GM19324 (cell line): ENCODE results near the gene TRPC4.

Source experiments
- ATAC-seq: cut with Tn5 transposase; IDR thresholded peaks from one replicate; pipeline ENCODE4 v1.9.1; 2021; ENCODE audit warnings: mild to moderate bottlenecking, moderate library complexity; ENCODE audit not compliant: unreplicated experiment, low FRiP score

TRPC4 gene

DNA sequence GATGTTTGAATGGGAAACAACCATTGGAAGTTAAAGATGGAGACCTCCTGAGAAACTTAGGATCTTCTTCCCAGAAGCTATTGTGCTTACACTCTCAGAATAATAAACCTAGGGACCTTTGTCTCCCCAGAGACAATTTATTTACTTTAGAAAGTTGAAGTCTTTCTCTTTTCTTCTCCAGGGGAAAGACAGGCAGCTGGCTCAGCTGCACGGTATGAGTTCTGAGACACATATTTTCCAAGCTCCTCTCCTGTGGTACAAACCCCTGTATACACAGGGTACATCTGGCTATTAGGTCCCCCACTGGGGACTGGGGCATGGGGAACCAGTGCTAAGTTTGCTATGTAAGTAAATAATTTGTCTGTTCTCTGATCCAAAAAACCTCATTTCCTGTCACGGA, 203.5 kb downstream of the TRPC4 start:
- no peak for ATAC-seq

DNA sequence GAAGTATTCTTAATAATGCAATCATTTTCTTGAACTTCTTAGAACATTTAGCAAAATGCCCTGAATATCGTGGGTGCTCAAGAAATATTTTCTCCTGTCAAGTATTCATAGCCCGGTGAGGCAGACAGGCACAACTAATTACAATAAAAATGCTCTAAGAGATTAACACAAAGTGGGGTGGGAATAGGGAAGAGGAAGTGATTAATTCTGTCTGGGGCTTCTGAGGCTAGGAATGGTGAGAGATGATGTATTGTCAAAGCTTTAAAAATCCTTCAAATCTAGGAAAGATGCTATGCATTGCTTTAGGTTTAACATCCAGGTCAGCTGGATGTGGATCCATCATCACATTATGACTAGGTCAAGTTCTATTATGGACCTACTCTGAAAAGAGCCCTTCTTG, 204.2 kb downstream of the TRPC4 start:
- ATAC-seq, result no peak

DNA sequence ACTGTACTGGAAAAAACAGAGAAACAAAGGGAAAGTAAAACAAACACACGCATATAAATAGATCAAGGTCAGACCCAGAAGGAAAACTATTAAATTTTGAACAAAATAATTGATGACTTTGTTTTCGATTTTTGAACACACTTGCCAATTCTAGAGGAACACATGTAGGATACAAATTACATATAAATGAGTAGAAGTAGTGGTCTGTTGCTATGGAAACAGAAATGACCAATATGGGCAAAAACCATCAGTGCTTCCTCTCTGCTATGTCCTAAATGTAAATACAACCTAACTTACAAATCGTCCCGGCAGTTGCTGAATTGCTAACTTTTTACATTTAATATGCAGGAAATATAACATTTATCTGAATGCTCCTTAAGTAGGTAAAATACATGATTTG, 205.8 kb downstream of the TRPC4 start:
- ATAC-seq, result no peak

- no peak for ATAC-seq
Observed at GRCh38 chr13:37662624-37663023, 206.9 kb downstream of the TRPC4 start.

- ATAC-seq, result no peak
Observed at GRCh38 chr13:37657956-37658355, 211.6 kb downstream of the TRPC4 start.

DNA sequence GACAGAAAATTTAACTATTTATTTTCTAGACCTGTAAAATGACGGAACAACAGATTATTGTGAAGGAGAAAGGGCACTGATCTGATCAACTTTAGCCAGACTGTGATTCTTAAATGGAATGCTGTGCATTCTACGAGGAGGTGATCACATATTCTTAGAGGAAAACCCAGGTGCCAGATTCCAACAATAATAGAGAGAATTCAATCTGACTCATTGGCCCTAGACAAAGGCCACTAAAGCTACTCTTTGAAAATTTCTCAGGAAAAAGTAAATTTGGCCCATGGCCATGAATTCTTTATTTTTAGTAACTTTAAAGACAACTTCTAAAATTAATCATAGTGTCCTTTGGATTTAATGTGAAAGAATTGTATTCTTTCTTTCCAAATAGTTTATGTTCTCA, 212.4 kb downstream of the TRPC4 start:
- ATAC-seq, result no peak

DNA sequence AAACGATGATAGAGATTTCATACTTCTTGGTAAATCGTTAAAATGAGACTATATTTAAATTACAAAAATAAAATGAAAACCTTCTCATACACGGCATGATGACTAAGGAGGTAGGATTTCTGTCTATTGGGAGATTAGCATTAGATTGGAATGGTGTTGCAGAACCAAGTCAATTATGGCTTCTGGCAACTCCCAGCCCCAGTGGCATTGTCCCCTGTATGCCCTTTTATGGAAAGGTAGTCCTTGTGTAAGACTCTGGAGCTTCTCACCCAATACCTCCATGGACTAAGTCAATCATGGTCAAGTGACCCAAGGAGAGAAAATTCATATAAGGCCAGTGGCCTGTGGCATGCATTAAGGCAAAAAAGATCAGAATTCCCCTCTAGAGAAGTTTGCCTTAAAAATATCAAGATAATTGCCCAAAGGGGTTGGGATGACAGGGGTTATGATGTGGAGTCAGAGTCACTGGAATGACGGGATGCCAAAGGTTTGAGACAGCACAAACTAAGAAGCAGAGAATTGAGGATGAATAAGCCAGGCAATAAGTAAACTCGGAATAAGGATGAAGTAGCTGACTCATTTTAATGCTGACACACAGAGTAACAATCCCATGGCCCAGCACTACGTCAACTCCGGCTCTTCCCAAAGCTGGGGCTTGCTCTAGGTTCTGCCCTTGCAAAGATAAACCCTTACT, 213.2 kb downstream of the TRPC4 start:
- ATAC-seq, result no peak

DNA sequence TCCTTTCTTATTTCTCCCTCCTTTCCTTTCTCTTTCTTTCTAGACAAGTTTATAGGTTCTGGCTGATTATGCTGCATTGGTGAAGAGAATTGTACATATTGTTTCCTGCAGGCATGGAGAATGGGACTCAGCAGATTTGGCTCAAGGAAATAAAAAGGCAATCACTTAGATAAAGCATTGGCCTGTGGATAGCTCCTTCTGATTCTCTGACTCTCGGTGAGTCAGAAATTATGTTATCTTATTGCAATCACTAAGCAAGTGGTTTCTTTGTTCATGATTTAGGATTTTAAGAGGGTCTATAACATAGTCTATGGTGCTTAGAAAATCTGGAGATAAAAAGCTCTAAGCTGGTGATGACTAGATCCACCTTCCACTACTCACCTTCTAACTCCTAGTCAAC, 217.0 kb downstream of the TRPC4 start:
- no peak for ATAC-seq

- no peak for ATAC-seq
Observed at GRCh38 chr13:37651891-37652290, 217.7 kb downstream of the TRPC4 start.

- ATAC-seq, result no peak
Observed at GRCh38 chr13:37648609-37649008, 221.0 kb downstream of the TRPC4 start.

- ATAC-seq, result no peak
Observed at GRCh38 chr13:37647031-37647650, 222.4 kb downstream of the TRPC4 start.

- ATAC-seq, result no peak
Observed at GRCh38 chr13:37646531-37646930, 223.0 kb downstream of the TRPC4 start.

GRCh38 chr13:37645181-37645740, 224.3 kb downstream of the TRPC4 start:
- ATAC-seq, result no peak

GRCh38 chr13:37641391-37641790, 228.2 kb downstream of the TRPC4 start:
- no peak for ATAC-seq

DNA sequence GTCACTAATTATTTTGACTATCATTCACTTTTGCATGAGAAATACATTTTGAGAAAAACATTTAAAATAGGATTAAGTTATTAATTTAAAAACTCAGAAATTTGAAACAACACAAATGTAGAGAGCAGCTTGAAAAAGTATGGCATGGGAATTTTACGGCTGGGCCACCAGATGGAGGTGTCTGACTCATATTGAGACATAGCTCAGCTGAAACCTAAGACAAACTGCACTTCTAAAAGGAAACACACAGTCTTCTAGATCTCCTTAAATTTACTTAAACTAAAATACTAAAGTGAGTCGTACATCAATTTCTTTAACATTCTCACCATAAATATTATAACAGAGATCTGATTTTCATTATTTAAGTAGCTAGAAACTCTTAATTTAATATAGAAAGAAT, 229.1 kb downstream of the TRPC4 start:
- no peak for ATAC-seq

DNA sequence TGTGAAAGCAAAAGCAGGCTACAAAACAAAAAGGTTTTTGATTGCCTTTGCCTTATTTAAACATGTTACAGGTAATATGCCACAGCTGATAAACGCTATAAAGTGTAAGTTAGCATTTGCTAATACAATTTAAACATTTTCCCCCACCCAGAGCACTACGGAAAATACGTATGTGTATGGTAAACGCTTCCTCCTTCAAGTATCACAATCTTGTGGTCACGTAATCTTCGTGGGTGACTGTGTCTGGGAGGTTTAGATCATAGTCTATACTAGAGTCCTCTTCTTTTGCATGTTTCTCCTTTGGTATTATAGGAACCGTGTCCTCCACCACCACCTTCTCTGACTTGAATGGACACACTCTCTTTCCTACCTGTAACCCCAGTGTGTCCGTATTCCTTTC, 232.9 kb downstream of the TRPC4 start:
- ATAC-seq, result no peak

DNA sequence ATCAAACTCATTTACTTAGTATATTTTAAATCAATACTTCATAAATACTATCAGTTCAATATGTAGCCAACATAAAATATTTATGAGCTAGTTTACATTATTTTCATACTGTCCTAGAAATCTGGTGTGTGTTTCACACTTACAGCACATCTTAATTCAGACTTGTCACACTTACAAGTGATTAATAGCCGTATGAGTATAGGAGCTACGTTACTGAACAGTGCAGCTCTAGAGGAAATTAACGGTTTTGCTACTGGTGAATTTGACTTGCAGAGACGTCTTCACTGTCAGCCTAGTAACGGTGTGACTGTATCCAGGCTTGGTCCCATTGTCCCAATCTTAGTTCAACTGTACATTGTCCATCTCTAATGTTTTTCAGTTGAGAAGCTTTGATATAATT, 237.3 kb downstream of the TRPC4 start:
- no peak for ATAC-seq

DNA sequence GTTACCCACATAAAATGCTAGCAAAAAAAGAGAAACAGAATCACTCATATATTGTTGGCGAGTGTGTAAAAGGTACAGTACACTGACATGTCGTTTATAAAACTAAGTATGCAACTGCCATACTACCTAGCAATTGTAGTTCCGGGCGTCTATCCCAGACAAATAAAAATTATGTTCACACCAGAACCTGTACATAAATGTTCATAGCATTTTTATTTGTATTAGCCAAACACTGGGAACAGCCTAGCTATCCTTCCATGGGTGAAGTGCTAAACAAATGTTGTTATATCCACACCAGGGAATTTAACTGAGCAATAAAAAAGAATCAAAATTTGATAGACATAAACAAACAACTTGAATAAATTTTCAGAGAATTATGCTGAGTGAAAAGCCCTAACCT, 242.1 kb downstream of the TRPC4 start:
- no peak for ATAC-seq

GRCh38 chr13:37621811-37622361, 247.7 kb downstream of the TRPC4 start:
- ATAC-seq, result no peak

GRCh38 chr13:37618554-37618953, 251.0 kb downstream of the TRPC4 start:
- ATAC-seq, result no peak

DNA sequence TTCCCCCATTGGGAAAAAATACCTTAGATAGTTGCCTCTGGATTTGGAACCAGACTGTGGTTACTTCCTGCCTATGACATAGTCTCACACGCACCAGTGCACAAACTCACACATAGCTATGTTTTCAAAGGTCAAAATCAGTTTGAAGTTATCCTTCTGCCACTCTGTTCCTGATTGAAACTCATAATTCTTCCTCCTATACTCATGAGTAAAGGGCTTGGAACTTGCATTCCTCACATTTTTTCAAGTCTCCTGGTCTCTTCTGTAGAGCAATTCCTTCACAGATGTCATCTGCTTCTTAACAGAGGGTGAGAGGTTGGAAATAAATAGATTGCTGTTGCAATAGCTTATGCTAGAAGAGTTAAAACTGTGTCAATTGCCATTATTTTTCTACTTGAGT, 252.4 kb downstream of the TRPC4 start:
- ATAC-seq, result no peak

- no peak for ATAC-seq
Observed at GRCh38 chr13:37616131-37616530, 253.4 kb downstream of the TRPC4 start.
